ENCODE measurements around the gene BRIP1. TPM values are rescaled to one million over a fixed set of nuclear protein-coding genes. Genes with fewer than 3 reads are reported as not detected.
"Not testable (repeated sequence)": the region's sequence is repeated elsewhere in the genome, so short reads cannot be mapped to it uniquely, and the experiment has no call there.

The BRIP1 gene
- total and polyA plus RNA-seq, 5 donors from 2014 or later = 0.71 to 3.0 (median 1.3) TPM

DNA sequence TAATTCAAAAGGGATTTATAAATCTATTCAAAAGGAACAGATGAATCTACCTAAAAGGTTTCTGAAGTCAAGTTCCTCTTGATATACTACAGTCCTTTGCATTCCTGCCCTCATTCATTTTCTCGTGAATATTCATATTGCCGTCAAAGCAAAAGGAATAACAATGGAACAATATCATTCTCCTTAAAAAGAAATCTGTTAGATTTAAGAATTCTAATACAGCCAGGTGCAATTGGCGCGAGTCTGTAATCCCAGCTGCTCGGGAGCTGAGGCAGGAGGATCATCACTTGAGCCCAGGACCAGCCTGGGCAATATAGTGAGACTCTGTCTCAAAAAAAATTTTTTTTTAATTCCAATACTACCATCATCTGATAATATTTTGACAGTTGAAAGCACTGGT is 130.3 kb downstream of the BRIP1 start:
- Mint-ChIP-seq H3K9me3 (peaks cover 0 to 11% (median 2%) of the 10 kb centered on the region in 7 donors), H3K4me3 (no peak overlapping the region), H3K36me3 (peaks cover 8% of the 10 kb centered on the region), H3K27me3 (no peaks in the 10 kb centered on the region), H3K4me1 (peaks cover 0 to 7% (median 5%) of the 10 kb centered on the region in 4 donors), H3K27ac (no peak overlapping the region)
- H3K27ac ChIP-seq (ENCODE audit: insufficient read depth, low read length, poor library complexity, severe bottlenecking) = no peak overlapping the region
- H3K9me3 ChIP-seq (ENCODE audit: control insufficient read depth in 2 of 2, low read length in 2 of 2) = peaks cover 0 to 2% of the 10 kb centered on the region in 2 experiments
- ATAC-seq (ENCODE audit: low read depth in 2 of 2) (no peak), DNase-seq (no peak)
- H3K27me3 ChIP-seq (ENCODE audit: control insufficient read depth, insufficient read depth, low read length) = no peaks in the 10 kb centered on the region
- H3K4me3 ChIP-seq (ENCODE audit: low read depth, low read length) = no peak overlapping the region
- no peaks in the 10 kb centered on the region for H3K4me1 ChIP-seq (ENCODE audit: control insufficient read depth, insufficient read depth, low read length, poor library complexity, severe bottlenecking)
- no peaks in the 10 kb centered on the region for H3K36me3 ChIP-seq (ENCODE audit: control insufficient read depth, insufficient read depth, low read length)

DNA sequence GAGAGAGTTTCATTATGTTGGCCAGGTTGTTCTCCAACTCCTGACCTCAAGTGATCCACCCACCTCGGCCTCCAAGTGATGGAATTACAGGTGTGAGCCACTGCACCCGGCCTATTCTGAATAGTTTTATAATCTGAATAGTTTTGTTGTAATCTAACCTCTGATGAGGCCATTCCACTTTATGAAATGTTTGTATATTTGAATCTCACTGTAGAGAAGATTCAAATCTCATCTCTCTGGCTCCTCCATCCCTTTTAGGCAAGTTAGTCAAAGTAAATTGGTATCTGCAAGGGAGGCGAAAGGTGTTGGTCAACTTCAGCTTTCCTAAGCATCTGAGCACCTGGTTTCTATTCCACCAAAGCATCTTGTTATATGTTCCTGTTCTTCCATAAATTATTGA is 131.2 kb downstream of the BRIP1 start:
- no peak for ATAC-seq (ENCODE audit: low read depth in 2 of 2)
- Mint-ChIP-seq H3K27me3 (no peaks in the 10 kb centered on the region), H3K9me3 (peaks cover 0 to 5% (median 2%) of the 10 kb centered on the region in 7 donors), H3K4me3 (no peak overlapping the region), H3K4me1 (peaks cover 0 to 7% (median 5%) of the 10 kb centered on the region in 4 donors), H3K27ac (no peak overlapping the region), H3K36me3 (peaks cover 3% of the 10 kb centered on the region)
- H3K4me1 ChIP-seq (ENCODE audit: control insufficient read depth, insufficient read depth, low read length, poor library complexity, severe bottlenecking) = no peaks in the 10 kb centered on the region
- H3K9me3 ChIP-seq (ENCODE audit: control insufficient read depth in 2 of 2, low read length in 2 of 2) = peaks cover 0 to 2% of the 10 kb centered on the region in 2 experiments
- no peaks in the 10 kb centered on the region for H3K36me3 ChIP-seq (ENCODE audit: control insufficient read depth, insufficient read depth, low read length)
- no peak overlapping the region for H3K4me3 ChIP-seq (ENCODE audit: low read depth, low read length)
- no peaks in the 10 kb centered on the region for H3K27me3 ChIP-seq (ENCODE audit: control insufficient read depth, insufficient read depth, low read length)
- H3K27ac ChIP-seq (ENCODE audit: insufficient read depth, low read length, poor library complexity, severe bottlenecking) = no peak overlapping the region
- DNase-seq = no peak

DNA sequence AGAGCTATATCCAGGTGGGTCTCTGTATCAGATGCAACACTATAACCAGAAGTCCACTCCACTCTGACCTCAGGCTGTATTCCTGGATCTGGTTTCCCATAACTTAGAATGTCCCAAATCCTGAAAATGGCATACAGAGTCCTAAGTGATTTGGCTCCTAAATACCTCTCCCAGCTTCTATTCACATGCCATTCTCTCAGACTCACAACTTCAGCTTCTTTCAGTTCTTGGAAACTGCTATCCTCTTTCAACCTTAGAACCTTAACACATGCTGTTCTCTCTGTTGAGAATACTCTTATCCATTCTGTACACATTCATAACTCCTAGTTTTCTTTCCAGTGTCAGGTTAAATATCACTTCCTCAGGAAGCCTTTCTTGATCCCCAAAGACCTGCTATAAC is 132.0 kb downstream of the BRIP1 start:
- ATAC-seq (ENCODE audit: low read depth in 2 of 2) (no peak), DNase-seq (no peak)
- H3K36me3 ChIP-seq (ENCODE audit: control insufficient read depth, insufficient read depth, low read length) = no peaks in the 10 kb centered on the region
- no peaks in the 10 kb centered on the region for H3K4me1 ChIP-seq (ENCODE audit: control insufficient read depth, insufficient read depth, low read length, poor library complexity, severe bottlenecking)
- no peak overlapping the region for H3K4me3 ChIP-seq (ENCODE audit: low read depth, low read length)
- Mint-ChIP-seq H3K9me3 (no peaks in the 10 kb centered on the region), H3K36me3 (no peaks in the 10 kb centered on the region), H3K27me3 (no peaks in the 10 kb centered on the region), H3K4me3 (no peak overlapping the region), H3K4me1 (peaks cover 0 to 7% (median 6%) of the 10 kb centered on the region in 4 donors), H3K27ac (peak overlapping the region in 1 of 3 donors; percentile 8)
- no peaks in the 10 kb centered on the region for H3K27me3 ChIP-seq (ENCODE audit: control insufficient read depth, insufficient read depth, low read length)
- no peaks in the 10 kb centered on the region for H3K9me3 ChIP-seq (ENCODE audit: control insufficient read depth in 2 of 2, low read length in 2 of 2)
- no peak overlapping the region for H3K27ac ChIP-seq (ENCODE audit: insufficient read depth, low read length, poor library complexity, severe bottlenecking)

DNA sequence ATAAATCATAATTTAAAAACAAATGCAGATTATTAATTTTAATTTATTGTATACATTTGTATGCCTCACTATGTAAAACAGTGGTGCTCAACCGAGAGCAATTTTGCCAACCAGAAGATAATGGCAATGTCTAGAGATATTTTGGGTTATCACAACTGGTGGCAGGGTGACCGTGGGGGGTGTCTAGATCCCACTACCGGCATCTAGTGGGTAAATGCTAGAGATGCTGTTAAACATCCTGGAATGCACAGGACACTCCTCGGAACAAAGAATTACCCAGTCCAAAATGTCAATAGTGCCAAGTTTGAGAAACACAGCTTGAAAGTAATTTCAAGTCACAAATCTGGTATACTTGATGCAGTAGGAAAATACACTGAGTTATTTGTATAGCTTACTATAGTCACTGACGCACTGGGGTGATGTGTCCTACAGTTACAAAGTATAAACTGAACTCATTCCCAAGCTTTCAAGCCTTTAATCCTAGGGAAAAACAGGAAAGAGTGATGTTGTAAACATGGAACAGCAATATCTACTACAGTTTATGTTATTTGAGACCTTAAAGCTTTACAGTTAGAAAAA is 133.5 kb downstream of the BRIP1 start:
- Mint-ChIP-seq H3K4me3 (no peak overlapping the region), H3K9me3 (no peaks in the 10 kb centered on the region), H3K27ac (no peak overlapping the region), H3K27me3 (no peaks in the 10 kb centered on the region), H3K36me3 (no peaks in the 10 kb centered on the region), H3K4me1 (peaks cover 0 to 7% (median 6%) of the 10 kb centered on the region in 4 donors)
- no peaks in the 10 kb centered on the region for H3K9me3 ChIP-seq (ENCODE audit: control insufficient read depth in 2 of 2, low read length in 2 of 2)
- no peaks in the 10 kb centered on the region for H3K27me3 ChIP-seq (ENCODE audit: control insufficient read depth, insufficient read depth, low read length)
- ATAC-seq (ENCODE audit: low read depth in 2 of 2) (no peak), DNase-seq (no peak)
- no peaks in the 10 kb centered on the region for H3K4me1 ChIP-seq (ENCODE audit: control insufficient read depth, insufficient read depth, low read length, poor library complexity, severe bottlenecking)
- H3K4me3 ChIP-seq (ENCODE audit: low read depth, low read length) = no peak overlapping the region
- H3K36me3 ChIP-seq (ENCODE audit: control insufficient read depth, insufficient read depth, low read length) = no peaks in the 10 kb centered on the region
- H3K27ac ChIP-seq (ENCODE audit: insufficient read depth, low read length, poor library complexity, severe bottlenecking) = no peak overlapping the region

DNA sequence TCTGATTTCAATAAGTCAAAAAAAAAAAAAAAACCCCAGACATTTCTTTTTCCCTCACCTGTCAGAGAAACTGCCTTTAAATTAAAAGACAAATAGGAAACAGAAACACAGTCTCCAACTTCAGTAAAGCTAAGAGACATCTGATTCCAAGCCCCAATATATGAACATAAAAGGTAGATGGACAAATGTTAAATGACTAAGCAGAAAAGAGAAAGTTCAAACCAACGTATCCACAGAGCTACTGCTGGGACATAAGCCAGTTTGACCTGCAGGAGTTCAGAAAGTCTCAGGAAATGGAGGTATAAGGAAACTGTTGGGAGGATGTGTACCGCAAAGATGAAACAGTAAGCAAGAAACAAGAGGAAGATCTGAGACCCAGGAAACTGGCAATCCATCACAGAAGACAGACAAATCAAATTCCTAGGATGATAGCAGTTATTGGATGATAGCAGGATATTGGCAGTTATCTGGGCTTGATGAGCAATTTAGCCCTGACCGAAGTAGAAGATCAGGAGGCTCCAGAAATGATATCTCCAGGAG is 135.0 kb downstream of the BRIP1 start:
- no peak overlapping the region for H3K27ac Mint-ChIP-seq
- ATAC-seq (ENCODE audit: low read depth in 2 of 2) (no peak), DNase-seq (no peak)
- H3K4me1 ChIP-seq (ENCODE audit: control insufficient read depth, insufficient read depth, low read length, poor library complexity, severe bottlenecking) = no peaks in the 10 kb centered on the region
- no peak overlapping the region for H3K27ac ChIP-seq (ENCODE audit: insufficient read depth, low read length, poor library complexity, severe bottlenecking)
- no peak overlapping the region for H3K4me3 ChIP-seq (ENCODE audit: low read depth, low read length)
- no peaks in the 10 kb centered on the region for H3K27me3 ChIP-seq (ENCODE audit: control insufficient read depth, insufficient read depth, low read length)
- H3K9me3 ChIP-seq (ENCODE audit: control insufficient read depth in 2 of 2, low read length in 2 of 2) = no peaks in the 10 kb centered on the region
- H3K4me1 Mint-ChIP-seq = peaks cover 0 to 7% (median 6%) of the 10 kb centered on the region in 4 donors
- H3K9me3 Mint-ChIP-seq = no peaks in the 10 kb centered on the region
- H3K27me3 Mint-ChIP-seq = no peaks in the 10 kb centered on the region
- H3K36me3 ChIP-seq (ENCODE audit: control insufficient read depth, insufficient read depth, low read length) = no peaks in the 10 kb centered on the region
- H3K36me3 Mint-ChIP-seq = no peaks in the 10 kb centered on the region
- no peak overlapping the region for H3K4me3 Mint-ChIP-seq

DNA sequence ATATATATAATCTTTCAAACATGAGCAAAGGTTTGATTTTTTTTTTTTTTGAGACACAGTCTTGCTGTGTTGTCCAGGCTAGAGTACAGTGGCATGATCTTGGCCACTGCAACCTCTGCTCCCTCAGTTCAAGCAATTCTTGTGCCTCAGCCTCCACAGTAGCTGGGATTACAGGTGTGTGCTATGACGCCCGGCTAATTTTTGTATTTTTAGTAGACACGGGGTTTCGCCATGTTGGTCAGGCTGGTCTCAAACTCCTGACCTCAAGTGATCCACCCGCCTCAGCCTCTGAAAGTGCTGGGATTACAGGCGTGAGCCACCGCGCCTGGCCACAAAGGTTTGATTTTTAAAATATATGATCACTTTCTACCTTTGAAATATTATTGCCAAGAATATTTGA is 135.5 kb downstream of the BRIP1 start:
- not testable (repeated sequence) for H3K9me3 Mint-ChIP-seq; H3K4me1 Mint-ChIP-seq; H3K27me3 ChIP-seq (ENCODE audit: control insufficient read depth, insufficient read depth, low read length); H3K27ac ChIP-seq (ENCODE audit: insufficient read depth, low read length, poor library complexity, severe bottlenecking); ATAC-seq (ENCODE audit: low read depth in 2 of 2); H3K27me3 Mint-ChIP-seq; H3K27ac Mint-ChIP-seq; H3K36me3 Mint-ChIP-seq; H3K9me3 ChIP-seq (ENCODE audit: control insufficient read depth in 2 of 2, low read length in 2 of 2); H3K4me1 ChIP-seq (ENCODE audit: control insufficient read depth, insufficient read depth, low read length, poor library complexity, severe bottlenecking); H3K4me3 ChIP-seq (ENCODE audit: low read depth, low read length); DNase-seq; H3K36me3 ChIP-seq (ENCODE audit: control insufficient read depth, insufficient read depth, low read length); H3K4me3 Mint-ChIP-seq

DNA sequence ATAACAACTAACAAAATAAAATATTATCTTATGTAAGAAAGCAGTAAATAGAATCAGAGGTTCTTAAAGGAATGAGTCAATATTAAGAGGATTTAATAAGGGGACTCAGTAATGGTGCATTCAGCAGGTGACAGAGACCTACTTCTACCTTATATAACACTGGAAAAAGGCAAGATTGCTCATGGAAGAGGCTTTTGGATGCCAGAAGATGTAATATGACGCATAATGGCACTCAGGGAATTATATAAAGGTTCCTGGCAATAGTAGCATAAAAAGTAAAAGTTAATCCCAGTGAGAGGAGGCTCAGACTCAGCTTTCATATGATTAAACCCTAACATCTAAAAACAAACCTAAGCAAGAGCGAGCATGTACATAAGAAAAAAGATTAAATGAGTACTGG is 136.4 kb downstream of the BRIP1 start:
- Mint-ChIP-seq H3K27ac (no peak overlapping the region), H3K36me3 (no peaks in the 10 kb centered on the region), H3K27me3 (no peaks in the 10 kb centered on the region), H3K4me3 (no peak overlapping the region), H3K4me1 (peaks cover 0 to 7% (median 6%) of the 10 kb centered on the region in 4 donors), H3K9me3 (no peaks in the 10 kb centered on the region)
- ATAC-seq (ENCODE audit: low read depth in 2 of 2) = no peak
- H3K9me3 ChIP-seq (ENCODE audit: control insufficient read depth in 2 of 2, low read length in 2 of 2) = no peaks in the 10 kb centered on the region
- no peaks in the 10 kb centered on the region for H3K36me3 ChIP-seq (ENCODE audit: control insufficient read depth, insufficient read depth, low read length)
- H3K4me3 ChIP-seq (ENCODE audit: low read depth, low read length) = no peak overlapping the region
- H3K27me3 ChIP-seq (ENCODE audit: control insufficient read depth, insufficient read depth, low read length) = no peaks in the 10 kb centered on the region
- H3K27ac ChIP-seq (ENCODE audit: insufficient read depth, low read length, poor library complexity, severe bottlenecking) = no peak overlapping the region
- DNase-seq = no peak
- H3K4me1 ChIP-seq (ENCODE audit: control insufficient read depth, insufficient read depth, low read length, poor library complexity, severe bottlenecking) = no peaks in the 10 kb centered on the region

DNA sequence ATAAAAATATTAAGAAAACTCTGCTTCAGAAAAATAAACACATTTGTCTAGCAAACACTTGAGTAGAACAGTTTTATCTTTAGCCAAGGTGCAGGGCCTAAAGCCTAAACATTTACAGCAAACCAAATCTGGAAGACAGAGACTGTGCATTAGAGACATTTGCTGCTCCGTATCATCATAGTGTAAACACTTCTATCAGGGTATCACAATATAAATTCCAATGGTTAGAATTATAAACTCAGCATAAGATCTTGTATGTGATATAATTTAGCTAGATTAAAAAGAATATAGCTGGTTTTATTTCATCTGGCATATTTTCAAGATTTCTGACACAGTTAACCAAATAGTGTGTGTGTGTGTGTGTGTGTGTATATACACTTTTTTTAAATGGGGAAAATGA is 138.6 kb downstream of the BRIP1 start:
- ATAC-seq (ENCODE audit: low read depth in 2 of 2) (no peak), DNase-seq (no peak)
- no peaks in the 10 kb centered on the region for H3K36me3 Mint-ChIP-seq
- H3K4me3 Mint-ChIP-seq = no peak overlapping the region
- H3K27me3 Mint-ChIP-seq = no peaks in the 10 kb centered on the region
- Histone ChIP-seq H3K27ac (ENCODE audit: insufficient read depth, low read length, poor library complexity, severe bottlenecking) (no peak overlapping the region), H3K4me1 (ENCODE audit: control insufficient read depth, insufficient read depth, low read length, poor library complexity, severe bottlenecking) (no peaks in the 10 kb centered on the region), H3K36me3 (ENCODE audit: control insufficient read depth, insufficient read depth, low read length) (no peaks in the 10 kb centered on the region), H3K27me3 (ENCODE audit: control insufficient read depth, insufficient read depth, low read length) (no peaks in the 10 kb centered on the region), H3K9me3 (ENCODE audit: control insufficient read depth in 2 of 2, low read length in 2 of 2) (no peaks in the 10 kb centered on the region), H3K4me3 (ENCODE audit: low read depth, low read length) (no peak overlapping the region)
- peaks cover 0 to 4% (median 0%) of the 10 kb centered on the region in 7 donors for H3K9me3 Mint-ChIP-seq
- no peak overlapping the region for H3K27ac Mint-ChIP-seq
- peaks cover 0 to 7% (median 6%) of the 10 kb centered on the region in 4 donors for H3K4me1 Mint-ChIP-seq
